Fibroblast of lung (primary cell): ENCODE measurements around the gene NTS.

Source experiments
- EZH2 ChIP-seq: IDR thresholded peaks from 2 replicates; pipeline ENCODE4 v1.5.1; 2012; ENCODE audit warnings: low read length, control low read depth, mild to moderate bottlenecking; ENCODE audit errors: missing control alignments
- TF ChIP-seq, protein P1 (sequence below), 2 donors: IDR thresholded peaks in 1 of 2; conservative IDR thresholded peaks in 1 of 2; 1 replicate in 1 of 2; 2 replicates in 1 of 2; pipeline ENCODE4 v1.5.1; 2011 to 2012; ENCODE audit warnings: low read length in 2 of 2, control low read depth in 1 of 2, inconsistent platforms in 1 of 2, low read depth in 1 of 2, mild to moderate bottlenecking in 1 of 2

GRCh38 chr12:85872497-85873091 lies 1.5 kb upstream of the NTS start:
- TF ChIP-seq, protein P1, sequence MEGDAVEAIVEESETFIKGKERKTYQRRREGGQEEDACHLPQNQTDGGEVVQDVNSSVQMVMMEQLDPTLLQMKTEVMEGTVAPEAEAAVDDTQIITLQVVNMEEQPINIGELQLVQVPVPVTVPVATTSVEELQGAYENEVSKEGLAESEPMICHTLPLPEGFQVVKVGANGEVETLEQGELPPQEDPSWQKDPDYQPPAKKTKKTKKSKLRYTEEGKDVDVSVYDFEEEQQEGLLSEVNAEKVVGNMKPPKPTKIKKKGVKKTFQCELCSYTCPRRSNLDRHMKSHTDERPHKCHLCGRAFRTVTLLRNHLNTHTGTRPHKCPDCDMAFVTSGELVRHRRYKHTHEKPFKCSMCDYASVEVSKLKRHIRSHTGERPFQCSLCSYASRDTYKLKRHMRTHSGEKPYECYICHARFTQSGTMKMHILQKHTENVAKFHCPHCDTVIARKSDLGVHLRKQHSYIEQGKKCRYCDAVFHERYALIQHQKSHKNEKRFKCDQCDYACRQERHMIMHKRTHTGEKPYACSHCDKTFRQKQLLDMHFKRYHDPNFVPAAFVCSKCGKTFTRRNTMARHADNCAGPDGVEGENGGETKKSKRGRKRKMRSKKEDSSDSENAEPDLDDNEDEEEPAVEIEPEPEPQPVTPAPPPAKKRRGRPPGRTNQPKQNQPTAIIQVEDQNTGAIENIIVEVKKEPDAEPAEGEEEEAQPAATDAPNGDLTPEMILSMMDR (conservative IDR thresholded peaks at IDR 0.05 in 1 of 2, IDR thresholded peaks at IDR 0.05 in 1 of 2; ENCODE audit: low read depth in 1 of 2, low read length in 2 of 2) = peak; percentile 66 to 84
- TF ChIP-seq EZH2 = no peak
